ENCODE data around the gene HOOK2. TPM values are rescaled to one million over a fixed set of nuclear protein-coding genes. Genes with fewer than 3 reads are reported as not detected.

The HOOK2 gene
- total and polyA plus RNA-seq, 2 of the 13 experiments (the other 11 are each of a cell fraction or from before 2014, with no cell fraction given), result 9.2 to 12.9 TPM

DNA sequence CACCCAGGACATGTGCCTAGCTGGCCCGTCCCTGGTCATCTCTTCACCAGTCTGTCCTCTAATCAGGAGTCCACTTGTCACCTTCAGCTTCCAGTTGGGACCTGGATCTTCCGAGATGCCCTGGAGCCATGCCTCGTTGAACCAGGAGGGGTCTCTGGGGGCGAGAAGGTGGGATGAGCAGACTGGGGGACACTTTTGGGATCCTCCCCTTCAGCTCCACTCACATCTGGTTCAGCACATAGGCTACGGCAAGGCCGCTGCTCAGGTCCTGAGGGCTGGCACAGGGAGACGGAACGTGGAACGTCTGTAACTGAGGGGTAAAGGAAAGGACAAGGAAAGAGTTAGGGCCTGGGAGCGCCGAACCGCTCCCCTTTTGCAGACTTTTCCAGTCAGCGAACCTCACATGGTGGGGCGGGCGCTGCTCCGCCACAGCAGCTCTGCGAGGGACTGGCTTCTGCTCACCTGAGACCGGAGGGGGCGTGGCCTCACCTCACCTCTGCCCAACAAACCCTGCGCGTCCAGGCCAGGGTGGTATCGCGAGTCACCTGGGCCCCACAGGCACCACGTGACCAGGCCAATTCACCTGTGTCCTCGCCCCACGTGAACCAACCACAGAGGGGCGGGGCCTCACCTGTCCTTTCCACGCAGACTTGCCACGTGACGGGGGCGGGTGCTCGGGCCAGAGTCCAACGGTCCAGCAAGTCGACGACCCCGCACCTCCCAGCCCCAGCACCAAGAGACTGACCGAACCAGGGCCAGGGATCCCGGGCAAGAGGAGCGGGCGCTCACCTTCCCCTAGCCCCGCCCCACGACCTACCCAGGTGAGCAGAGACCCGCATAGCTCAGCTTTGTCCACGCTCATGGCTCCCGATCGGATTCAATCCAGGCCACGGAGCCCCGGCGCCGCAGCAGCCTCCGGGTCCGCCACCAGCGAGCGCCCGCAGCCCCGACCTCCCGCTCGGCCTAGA is at the start of gene HOOK2 (continued):
- TF ChIP-seq, protein P1, sequence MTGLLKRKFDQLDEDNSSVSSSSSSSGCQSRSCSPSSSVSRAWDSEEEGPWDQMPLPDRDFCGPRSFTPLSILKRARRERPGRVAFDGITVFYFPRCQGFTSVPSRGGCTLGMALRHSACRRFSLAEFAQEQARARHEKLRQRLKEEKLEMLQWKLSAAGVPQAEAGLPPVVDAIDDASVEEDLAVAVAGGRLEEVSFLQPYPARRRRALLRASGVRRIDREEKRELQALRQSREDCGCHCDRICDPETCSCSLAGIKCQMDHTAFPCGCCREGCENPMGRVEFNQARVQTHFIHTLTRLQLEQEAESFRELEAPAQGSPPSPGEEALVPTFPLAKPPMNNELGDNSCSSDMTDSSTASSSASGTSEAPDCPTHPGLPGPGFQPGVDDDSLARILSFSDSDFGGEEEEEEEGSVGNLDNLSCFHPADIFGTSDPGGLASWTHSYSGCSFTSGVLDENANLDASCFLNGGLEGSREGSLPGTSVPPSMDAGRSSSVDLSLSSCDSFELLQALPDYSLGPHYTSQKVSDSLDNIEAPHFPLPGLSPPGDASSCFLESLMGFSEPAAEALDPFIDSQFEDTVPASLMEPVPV (CRISPR knock-in tag; IDR thresholded peaks at IDR 0.05), result peak; percentile 44; the same call in 1 of the 2 replicates
- no peak for TF ChIP-seq ZIK1 (CRISPR knock-in tag; IDR thresholded peaks at IDR 0.05; ENCODE audit: borderline replicate concordance, low read depth)
- TF ChIP-seq ZNF619 (CRISPR knock-in tag; IDR thresholded peaks at IDR 0.05), result 0 out of 2 replicates have a peak, but pooled peaks have one; percentile 72
- 0 out of 2 replicates have a peak, but pooled peaks have one; percentile 45 for TF ChIP-seq ZZZ3 (CRISPR knock-in tag; IDR thresholded peaks at IDR 0.05; ENCODE audit: borderline replicate concordance)
- TF ChIP-seq ZNF891 (CRISPR knock-in tag; IDR thresholded peaks at IDR 0.05), result peak; percentile 77; the same call in 1 of the 2 replicates
- TF ChIP-seq SAP130 (CRISPR knock-in tag; IDR thresholded peaks at IDR 0.05; ENCODE audit: low read depth), result no peak
- TF ChIP-seq, protein P2, sequence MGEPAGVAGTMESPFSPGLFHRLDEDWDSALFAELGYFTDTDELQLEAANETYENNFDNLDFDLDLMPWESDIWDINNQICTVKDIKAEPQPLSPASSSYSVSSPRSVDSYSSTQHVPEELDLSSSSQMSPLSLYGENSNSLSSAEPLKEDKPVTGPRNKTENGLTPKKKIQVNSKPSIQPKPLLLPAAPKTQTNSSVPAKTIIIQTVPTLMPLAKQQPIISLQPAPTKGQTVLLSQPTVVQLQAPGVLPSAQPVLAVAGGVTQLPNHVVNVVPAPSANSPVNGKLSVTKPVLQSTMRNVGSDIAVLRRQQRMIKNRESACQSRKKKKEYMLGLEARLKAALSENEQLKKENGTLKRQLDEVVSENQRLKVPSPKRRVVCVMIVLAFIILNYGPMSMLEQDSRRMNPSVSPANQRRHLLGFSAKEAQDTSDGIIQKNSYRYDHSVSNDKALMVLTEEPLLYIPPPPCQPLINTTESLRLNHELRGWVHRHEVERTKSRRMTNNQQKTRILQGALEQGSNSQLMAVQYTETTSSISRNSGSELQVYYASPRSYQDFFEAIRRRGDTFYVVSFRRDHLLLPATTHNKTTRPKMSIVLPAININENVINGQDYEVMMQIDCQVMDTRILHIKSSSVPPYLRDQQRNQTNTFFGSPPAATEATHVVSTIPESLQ (CRISPR knock-in tag; conservative IDR thresholded peaks at IDR 0.05), result 0 out of 2 replicates have a peak, but pooled peaks have one; percentile 59
- TF ChIP-seq ONECUT2 (CRISPR knock-in tag; IDR thresholded peaks at IDR 0.05), result no peak
- TF ChIP-seq, protein P3, sequence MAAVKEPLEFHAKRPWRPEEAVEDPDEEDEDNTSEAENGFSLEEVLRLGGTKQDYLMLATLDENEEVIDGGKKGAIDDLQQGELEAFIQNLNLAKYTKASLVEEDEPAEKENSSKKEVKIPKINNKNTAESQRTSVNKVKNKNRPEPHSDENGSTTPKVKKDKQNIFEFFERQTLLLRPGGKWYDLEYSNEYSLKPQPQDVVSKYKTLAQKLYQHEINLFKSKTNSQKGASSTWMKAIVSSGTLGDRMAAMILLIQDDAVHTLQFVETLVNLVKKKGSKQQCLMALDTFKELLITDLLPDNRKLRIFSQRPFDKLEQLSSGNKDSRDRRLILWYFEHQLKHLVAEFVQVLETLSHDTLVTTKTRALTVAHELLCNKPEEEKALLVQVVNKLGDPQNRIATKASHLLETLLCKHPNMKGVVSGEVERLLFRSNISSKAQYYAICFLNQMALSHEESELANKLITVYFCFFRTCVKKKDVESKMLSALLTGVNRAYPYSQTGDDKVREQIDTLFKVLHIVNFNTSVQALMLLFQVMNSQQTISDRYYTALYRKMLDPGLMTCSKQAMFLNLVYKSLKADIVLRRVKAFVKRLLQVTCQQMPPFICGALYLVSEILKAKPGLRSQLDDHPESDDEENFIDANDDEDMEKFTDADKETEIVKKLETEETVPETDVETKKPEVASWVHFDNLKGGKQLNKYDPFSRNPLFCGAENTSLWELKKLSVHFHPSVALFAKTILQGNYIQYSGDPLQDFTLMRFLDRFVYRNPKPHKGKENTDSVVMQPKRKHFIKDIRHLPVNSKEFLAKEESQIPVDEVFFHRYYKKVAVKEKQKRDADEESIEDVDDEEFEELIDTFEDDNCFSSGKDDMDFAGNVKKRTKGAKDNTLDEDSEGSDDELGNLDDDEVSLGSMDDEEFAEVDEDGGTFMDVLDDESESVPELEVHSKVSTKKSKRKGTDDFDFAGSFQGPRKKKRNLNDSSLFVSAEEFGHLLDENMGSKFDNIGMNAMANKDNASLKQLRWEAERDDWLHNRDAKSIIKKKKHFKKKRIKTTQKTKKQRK (IDR thresholded peaks at IDR 0.05; ENCODE audit: low read length), result no peak
- no peak for TF ChIP-seq TEAD2 (CRISPR knock-in tag; IDR thresholded peaks at IDR 0.05)
- TF ChIP-seq ZNF83 (CRISPR knock-in tag; IDR thresholded peaks at IDR 0.05; ENCODE audit: borderline replicate concordance), result no peak; the same call in 1 of the 2 replicates

Data from HepG2 (cell line).